Keratinocyte (primary cell): ENCODE data around the gene F8. TPM values are rescaled to one million over a fixed set of nuclear protein-coding genes. Genes with fewer than 3 reads are reported as not detected.

Experiments used
- DNase-seq: peaks from one replicate; pipeline ENCODE4 v3.0.0-alpha.2; 2011; ENCODE audit warnings: low read depth, missing footprints, low spot score
- FAIRE-seq: peaks from 2 replicates; lab custom pipeline; 2011; peaks lifted over from hg19 to GRCh38; lab: Jason Lieb, UNC
- H2AFZ ChIP-seq: 2 replicates; pipeline ENCODE4 v1.6.0; 2012; ENCODE audit warnings: low read length, control low read depth, inconsistent platforms; ENCODE audit not compliant: control insufficient read depth
- H3K27ac ChIP-seq: 2 replicates; pipeline ENCODE4 v1.5.1; 2011; ENCODE audit warnings: low read length; ENCODE audit not compliant: control insufficient read depth, insufficient read depth
- H3K27me3 ChIP-seq: 3 replicates; pipeline ENCODE4 v1.6.0; 2011; ENCODE audit warnings: low read length; ENCODE audit not compliant: control insufficient read depth, insufficient read depth; ENCODE audit errors: extremely low read depth
- H3K36me3 ChIP-seq, 2 experiments: 2 replicates in 1 of 2; 3 replicates in 1 of 2; pipeline ENCODE4 v1.5.1; 2011; ENCODE audit warnings: low read length in 2 of 2, mild to moderate bottlenecking in 1 of 2; ENCODE audit not compliant: control insufficient read depth in 2 of 2, insufficient read depth in 2 of 2; ENCODE audit errors: extremely low read depth in 1 of 2
- H3K4me1 ChIP-seq: 3 replicates; pipeline ENCODE4 v1.5.1; 2011; ENCODE audit warnings: low read length; ENCODE audit not compliant: control insufficient read depth, insufficient read depth; ENCODE audit errors: extremely low read depth
- H3K4me2 ChIP-seq: 3 replicates; pipeline ENCODE4 v1.6.0; 2011; ENCODE audit warnings: low read depth, low read length; ENCODE audit not compliant: control insufficient read depth, insufficient read depth; ENCODE audit errors: extremely low read depth
- H3K4me3 ChIP-seq, 3 experiments: fragments of 200-600 bp in 1 of 3; sonication (generic) in 1 of 3; 2 replicates in 2 of 3; 3 replicates in 1 of 3; pipeline ENCODE4 v1.5.1; 2011 to 2016; ENCODE audit warnings: low read length in 3 of 3, mild to moderate bottlenecking in 3 of 3, control low read depth in 2 of 3, inconsistent platforms in 1 of 3, low read depth in 1 of 3, mixed read lengths in 1 of 3, mixed run types in 1 of 3, moderate library complexity in 1 of 3; ENCODE audit not compliant: control insufficient read depth in 2 of 3, insufficient read depth in 2 of 3; ENCODE audit errors: extremely low read depth in 1 of 3
- H3K79me2 ChIP-seq: 2 replicates; pipeline ENCODE4 v1.6.0; 2012; ENCODE audit warnings: low read length; ENCODE audit not compliant: control insufficient read depth, insufficient read depth
- H3K9ac ChIP-seq: 3 replicates; pipeline ENCODE4 v1.6.0; 2011; ENCODE audit warnings: low read length; ENCODE audit not compliant: control insufficient read depth, insufficient read depth; ENCODE audit errors: extremely low read depth
- H3K9me1 ChIP-seq: 3 replicates; pipeline ENCODE4 v1.6.0; 2011; ENCODE audit warnings: low read length; ENCODE audit not compliant: control insufficient read depth, insufficient read depth; ENCODE audit errors: extremely low read depth
- H3K9me3 ChIP-seq: 2 replicates; pipeline ENCODE4 v1.5.1; 2012; ENCODE audit warnings: low read depth, low read length; ENCODE audit not compliant: control insufficient read depth
- H4K20me1 ChIP-seq: 3 replicates; pipeline ENCODE4 v1.6.0; 2011; ENCODE audit warnings: low read length; ENCODE audit not compliant: control insufficient read depth, insufficient read depth; ENCODE audit errors: extremely low read depth
- CTCF ChIP-seq, 3 experiments: IDR thresholded peaks in 1 of 3; conservative IDR thresholded peaks in 1 of 3; optimal IDR thresholded peaks in 1 of 3; 2 replicates in 2 of 3; 3 replicates in 1 of 3; pipeline versions ENCODE3 to v1.5.1; 2011; ENCODE audit warnings: low read length in 3 of 3, mild to moderate bottlenecking in 3 of 3, moderate library complexity in 2 of 3, control low read depth in 1 of 3, inconsistent platforms in 1 of 3; ENCODE audit not compliant: insufficient read depth in 2 of 3; ENCODE audit errors: extremely low read depth in 1 of 3
- EZH2 ChIP-seq: IDR thresholded peaks from one replicate; pipeline ENCODE4 v1.6.1; 2012; ENCODE audit warnings: inconsistent platforms, mild to moderate bottlenecking, low read length, moderate library complexity
- dilution Hi-C: fragments of 300-500 bp; cut with MboI; formaldehyde crosslinking; loops from one replicate; pipeline ENCODE4 v1.7.0; 2020; ENCODE audit warnings: low sequenced_read_pairs; ENCODE audit not compliant: extremely low pct_ligation_motif_present
- polyA plus RNA-seq, 5 experiments: library from polyadenylated mRNA; depleted of rRNA in 3 of 5; stranded (reverse) in 3 of 5; stranded (forward) in 1 of 5; unstranded in 1 of 5; fragments of >200 nt; gene quantifications; 1 replicate in 1 of 5; 2 replicates in 3 of 5; 3 replicates in 1 of 5; pipeline versions ENCODE4 v1.2.1 to v1.2.3, GENCODE V29; 2011 to 2012; ENCODE audit warnings: missing spikeins in 2 of 5, low read depth in 1 of 5, low replicate concordance in 1 of 5

F8 gene
- polyA plus RNA-seq, 1 donor (not counting 4 experiments of a cell fraction or from before 2014, with no cell fraction given), result 1.3 TPM

- Histone ChIP-seq H3K79me2 (no peaks in the 10 kb centered on the region), H3K27ac (no peak overlapping the region), H3K9ac (no peak overlapping the region), H3K4me3 (no peak overlapping the region), H3K27me3 (no peaks in the 10 kb centered on the region), H3K36me3 (no peaks in the 10 kb centered on the region), H3K4me1 (peaks cover 7% of the 10 kb centered on the region), H4K20me1 (peaks cover 2% of the 10 kb centered on the region), H3K9me1 (no peaks in the 10 kb centered on the region), H3K9me3 (no peaks in the 10 kb centered on the region), H2AFZ (no peak overlapping the region), H3K4me2 (no peak overlapping the region)
- DNase-seq (no peak), FAIRE-seq (no peak)
- TF ChIP-seq EZH2, result no peak
- TF ChIP-seq CTCF (optimal IDR thresholded peaks at IDR 0.05 in 1 of 3, IDR thresholded peaks at IDR 0.05 in 1 of 3, conservative IDR thresholded peaks at IDR 0.05 in 1 of 3; ENCODE audit: extremely low read depth in 1 of 3, insufficient read depth in 2 of 3, low read length in 3 of 3), result no peak
- dilution Hi-C loops, result no loop called here
These were observed 39.2 kb upstream of the F8 start for GRCh38 chrX:155061760-155062159.

GRCh38 chrX:155056877-155057792, 34.6 kb upstream of the F8 start:
- H3K9me1 ChIP-seq, result no peaks in the 10 kb centered on the region
- H3K9ac ChIP-seq, result no peak overlapping the region
- TF ChIP-seq EZH2 (no peak), CTCF (optimal IDR thresholded peaks at IDR 0.05 in 1 of 3, IDR thresholded peaks at IDR 0.05 in 1 of 3, conservative IDR thresholded peaks at IDR 0.05 in 1 of 3; ENCODE audit: extremely low read depth in 1 of 3, insufficient read depth in 2 of 3, low read length in 3 of 3) (peak; percentile 66 to 76 (median 72))
- no peak overlapping the region for H3K4me3 ChIP-seq
- no peaks in the 10 kb centered on the region for H3K9me3 ChIP-seq
- H3K36me3 ChIP-seq, result no peaks in the 10 kb centered on the region
- no peak overlapping the region for H3K27ac ChIP-seq
- FAIRE-seq (no peak), DNase-seq (peak; percentile 17)
- peak overlapping the region; percentile 63 for H3K4me2 ChIP-seq
- no peaks in the 10 kb centered on the region for H3K27me3 ChIP-seq
- H2AFZ ChIP-seq, result peak overlapping the region; percentile 45
- peaks cover 4% of the 10 kb centered on the region for H3K4me1 ChIP-seq
- H4K20me1 ChIP-seq, result no peaks in the 10 kb centered on the region
- H3K79me2 ChIP-seq, result no peaks in the 10 kb centered on the region
- dilution Hi-C loops, result no loop called here
